Measurements from ENCODE around the gene SIX5.
A peak's percentile ranks its signal among the peaks of the same experiment; 100 is the strongest.
"Not testable (repeated sequence)": the region's sequence is repeated elsewhere in the genome, so short reads cannot be mapped to it uniquely, and the experiment has no call there.

SIX5 gene

DNA sequence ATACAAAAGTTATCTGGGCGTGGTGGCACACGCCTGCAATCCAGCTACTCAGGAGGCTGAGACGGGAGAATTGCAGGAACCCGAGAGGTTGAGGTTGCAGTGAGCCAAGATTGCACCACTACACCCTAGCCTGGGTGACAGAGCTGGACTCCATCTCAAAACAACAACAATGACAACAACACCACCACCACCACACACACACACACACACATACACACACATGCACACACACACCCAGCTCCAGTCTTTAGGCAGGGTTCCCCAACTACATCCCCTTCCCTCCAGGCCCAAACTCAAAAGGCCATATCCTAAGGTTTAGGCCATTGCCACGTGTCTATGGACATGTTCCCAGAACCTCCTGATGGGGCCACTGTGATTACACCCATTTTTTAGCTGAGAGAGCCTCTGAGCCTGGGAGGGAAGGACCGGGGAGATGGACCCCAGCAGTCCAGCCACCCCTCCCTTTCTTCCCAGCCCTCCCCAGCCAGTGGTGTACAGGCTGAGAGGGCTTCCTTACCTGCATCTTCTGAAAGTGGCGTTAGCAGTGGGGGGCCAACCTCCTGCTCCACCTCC lies 32.6 kb upstream of the SIX5 start:
- Mint-ChIP-seq H3K9me3 (no peaks in the 10 kb centered on the region), H3K27ac (no peak overlapping the region), H3K4me3 (no peak overlapping the region), H3K27me3 (peaks cover 14% of the 10 kb centered on the region), H3K36me3 (no peaks in the 10 kb centered on the region), H3K4me1 (peaks cover 10% of the 10 kb centered on the region)
- DNase-seq (ENCODE audit: low spot score in 2 of 2) (no peak), ATAC-seq (ENCODE audit: low read depth) (no peak)

DNA sequence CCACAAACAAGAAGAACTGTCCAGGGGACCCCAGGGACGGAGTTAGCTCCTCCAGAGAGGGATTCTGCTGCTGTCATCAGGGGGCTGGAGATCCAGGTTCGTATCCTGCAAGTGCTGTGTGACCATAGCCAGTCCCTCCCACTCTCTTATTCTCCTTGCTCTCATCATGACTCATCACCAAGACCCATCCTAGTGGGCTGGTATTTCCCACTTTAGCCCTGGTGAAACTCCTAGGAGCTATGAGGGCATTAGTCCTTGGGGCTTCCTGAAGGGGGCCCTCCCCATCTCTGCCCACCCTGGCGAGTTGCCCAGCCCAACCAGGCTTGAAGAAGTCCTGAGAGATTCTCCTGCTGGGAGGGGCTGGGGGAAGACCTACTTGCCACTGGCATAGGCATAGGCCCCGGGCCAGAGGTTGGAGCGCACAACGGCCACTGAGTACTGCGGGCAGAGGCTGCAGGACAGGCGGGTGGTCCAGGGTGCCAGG lies 31.1 kb upstream of the SIX5 start:
- Mint-ChIP-seq H3K4me1 (peaks cover 6% of the 10 kb centered on the region), H3K27me3 (peaks cover 12% of the 10 kb centered on the region), H3K36me3 (no peaks in the 10 kb centered on the region), H3K4me3 (no peak overlapping the region), H3K9me3 (no peaks in the 10 kb centered on the region), H3K27ac (no peak overlapping the region)
- ATAC-seq (ENCODE audit: low read depth) = no peak
- DNase-seq (ENCODE audit: low spot score in 2 of 2) = no peak

DNA sequence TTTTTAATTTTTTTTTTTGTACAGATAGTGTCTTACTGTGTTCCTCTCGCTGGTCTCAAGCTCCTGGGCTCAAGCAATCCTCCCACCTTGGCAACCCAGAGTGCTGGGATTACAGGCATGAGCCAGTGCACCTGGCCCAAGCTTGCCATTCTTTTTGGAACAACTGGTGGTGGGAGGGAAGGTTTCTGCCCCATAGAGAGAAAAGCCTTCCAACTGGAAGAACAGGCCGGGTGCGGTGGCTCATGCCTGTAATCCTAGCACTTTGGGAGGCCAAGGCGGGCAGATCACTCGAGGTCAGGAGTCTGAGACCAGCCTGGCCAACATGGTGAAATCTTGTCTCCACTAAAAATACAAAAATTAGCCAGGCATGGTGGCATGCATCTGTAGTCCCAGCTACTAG lies 30.5 kb upstream of the SIX5 start:
- H3K36me3 Mint-ChIP-seq; H3K9me3 Mint-ChIP-seq; DNase-seq (ENCODE audit: low spot score in 2 of 2); H3K27ac Mint-ChIP-seq; ATAC-seq (ENCODE audit: low read depth); H3K4me3 Mint-ChIP-seq; H3K4me1 Mint-ChIP-seq: not testable (repeated sequence)
- peaks cover 12% of the 10 kb centered on the region for H3K27me3 Mint-ChIP-seq

DNA sequence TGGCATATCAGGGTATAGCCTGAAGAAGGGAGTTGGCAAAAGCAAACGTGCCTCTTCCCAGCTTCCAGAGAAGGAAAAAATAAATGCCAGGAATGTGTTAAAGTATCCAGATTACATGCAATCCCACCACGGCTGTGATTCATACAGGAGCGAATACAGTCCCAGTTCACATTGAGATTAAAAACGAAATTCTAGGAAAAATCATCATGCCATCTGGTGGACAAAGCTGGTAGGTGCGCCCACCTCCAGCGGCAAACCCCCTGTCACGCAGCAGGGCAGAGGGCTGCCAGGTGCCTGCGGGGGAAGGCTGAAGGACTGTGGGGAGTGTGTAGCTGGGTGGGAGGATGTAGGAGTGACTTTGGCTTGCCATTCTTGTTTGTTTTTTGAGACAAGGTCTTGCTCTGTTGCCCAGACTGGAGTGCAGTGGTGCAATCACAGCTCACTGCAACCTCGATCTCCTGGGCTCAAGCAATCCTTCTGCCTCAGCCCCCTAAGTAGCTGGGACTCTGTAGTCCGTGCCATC lies 30.0 kb upstream of the SIX5 start:
- DNase-seq (ENCODE audit: low spot score in 2 of 2) (peak; percentile 54 to 68), ATAC-seq (ENCODE audit: low read depth) (peak; percentile 98)
- Mint-ChIP-seq H3K9me3 (no peaks in the 10 kb centered on the region), H3K27me3 (peaks cover 12% of the 10 kb centered on the region), H3K4me1 (peaks cover 6% of the 10 kb centered on the region), H3K4me3 (no peak overlapping the region), H3K36me3 (no peaks in the 10 kb centered on the region), H3K27ac (no peak overlapping the region)

DNA sequence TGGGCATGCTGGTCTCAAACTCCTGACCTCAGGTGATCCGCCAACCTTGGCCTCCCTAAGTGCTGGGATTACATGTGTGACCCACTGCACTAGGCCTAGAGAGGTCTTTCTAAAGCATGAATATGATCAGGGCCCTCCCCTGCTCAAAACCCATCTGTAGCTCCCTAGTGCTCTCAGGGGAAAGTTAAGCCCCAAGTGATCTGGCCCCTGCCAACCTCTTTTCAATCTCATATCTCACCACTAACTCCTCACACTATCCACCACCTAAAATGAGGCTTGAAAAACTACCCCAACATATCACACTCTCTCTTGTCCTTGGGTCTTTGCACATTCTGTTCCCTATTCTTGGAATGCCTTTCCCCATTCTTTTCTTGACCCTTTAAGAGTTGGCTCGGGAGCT lies 25.6 kb upstream of the SIX5 start:
- H3K36me3 Mint-ChIP-seq = peaks cover under 1% of the 10 kb centered on the region
- no peak overlapping the region for H3K4me3 Mint-ChIP-seq
- H3K4me1 Mint-ChIP-seq = peaks cover 32% of the 10 kb centered on the region
- H3K9me3 Mint-ChIP-seq = no peaks in the 10 kb centered on the region
- no peak for DNase-seq (ENCODE audit: low spot score in 2 of 2)
- peaks cover 6% of the 10 kb centered on the region for H3K27me3 Mint-ChIP-seq
- ATAC-seq (ENCODE audit: low read depth) = no peak
- peak overlapping the region; percentile 91 for H3K27ac Mint-ChIP-seq

DNA sequence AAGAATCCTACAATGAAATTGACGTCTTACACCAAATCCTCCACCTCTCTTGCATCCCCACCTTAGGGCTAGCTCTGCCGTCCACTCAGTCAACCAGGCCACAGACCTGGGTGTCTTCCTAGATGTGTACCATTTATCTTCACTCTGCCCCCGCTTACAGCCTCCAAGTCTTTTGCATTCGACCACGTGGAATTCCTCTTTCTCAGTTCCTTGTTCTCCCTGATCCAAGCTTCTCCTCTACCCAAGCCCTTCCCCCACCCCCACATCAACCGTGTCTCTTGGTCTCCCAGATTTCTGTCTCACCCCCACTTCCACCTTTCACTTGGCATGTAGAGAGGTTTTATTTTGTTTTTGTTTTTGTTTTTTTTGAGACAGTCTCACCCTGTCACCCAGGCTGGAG lies 24.8 kb upstream of the SIX5 start:
- Mint-ChIP-seq H3K9me3 (no peaks in the 10 kb centered on the region), H3K36me3 (peaks cover 8% of the 10 kb centered on the region), H3K27ac (peak overlapping the region; percentile 91), H3K4me1 (peaks cover 28% of the 10 kb centered on the region), H3K27me3 (peaks cover 5% of the 10 kb centered on the region), H3K4me3 (no peak overlapping the region)
- no peak for ATAC-seq (ENCODE audit: low read depth)
- DNase-seq (ENCODE audit: low spot score in 2 of 2) = no peak

DNA sequence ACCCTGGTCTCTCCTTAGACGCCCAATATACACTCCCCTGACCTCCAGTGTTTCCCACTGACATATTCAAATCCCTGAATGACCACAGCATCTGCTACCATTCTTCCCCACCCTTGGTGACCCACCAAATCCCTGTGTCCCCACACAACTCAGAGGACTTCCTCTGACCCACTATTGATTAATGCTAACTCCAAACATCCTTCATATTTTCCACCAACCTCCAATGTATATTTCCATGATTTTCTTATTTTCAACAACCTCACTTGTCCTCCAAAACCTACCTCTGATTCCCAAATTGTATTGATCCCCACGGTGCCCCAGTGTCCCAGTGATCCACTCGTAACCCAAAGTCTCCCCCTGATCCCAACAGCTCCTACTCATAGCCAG lies 24.1 kb upstream of the SIX5 start:
- peaks cover 26% of the 10 kb centered on the region for H3K4me1 Mint-ChIP-seq
- peak overlapping the region; percentile 78 for H3K4me3 Mint-ChIP-seq
- DNase-seq (ENCODE audit: low spot score in 2 of 2) (no peak), ATAC-seq (ENCODE audit: low read depth) (no peak)
- peaks cover 3% of the 10 kb centered on the region for H3K27me3 Mint-ChIP-seq
- peaks cover 12% of the 10 kb centered on the region for H3K36me3 Mint-ChIP-seq
- peak overlapping the region; percentile 91 for H3K27ac Mint-ChIP-seq
- H3K9me3 Mint-ChIP-seq = no peaks in the 10 kb centered on the region

DNA sequence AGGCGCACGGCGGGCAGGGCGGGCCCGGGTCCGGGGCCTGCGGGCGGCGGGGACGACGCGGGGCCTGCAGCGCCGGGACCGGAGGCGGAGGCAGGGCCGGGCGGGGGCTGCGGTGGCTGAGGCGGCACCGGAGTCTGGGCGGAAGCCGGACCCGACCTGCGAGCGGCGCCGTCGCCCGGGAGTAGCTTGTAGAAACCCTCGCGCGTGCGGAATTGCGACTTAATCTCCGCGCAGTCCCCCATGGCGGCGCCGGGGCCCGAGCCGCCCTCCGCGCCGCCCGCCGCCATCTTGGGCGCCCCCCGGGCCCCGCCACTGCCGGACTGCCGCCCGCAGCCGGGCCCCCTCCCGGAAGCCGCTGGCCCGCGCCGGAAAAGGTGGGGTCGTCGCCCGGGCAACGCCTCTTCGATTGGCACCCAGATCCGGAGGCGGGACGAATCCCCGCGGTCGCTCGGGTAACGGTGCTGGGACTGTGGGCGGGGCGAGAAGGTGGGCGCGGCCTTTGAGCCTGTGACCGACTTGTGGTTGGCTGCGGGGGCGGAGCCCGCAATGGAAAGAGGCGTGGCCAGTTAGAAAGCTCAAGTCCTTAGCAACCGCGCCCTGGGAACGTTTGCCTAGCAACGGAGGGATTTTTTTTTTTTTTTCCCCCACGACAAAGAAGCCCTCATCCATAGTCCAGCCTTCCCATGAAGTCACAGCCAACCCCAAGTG lies 23.6 kb upstream of the SIX5 start, which contains the start of gene DMWD:
TSS of gene DMWD (minus strand) at position 376 of the 708 bp plus-strand sequence. CDS start at position 287, 89 bp downstream.
- Mint-ChIP-seq H3K9me3 (no peaks in the 10 kb centered on the region), H3K4me1 (peaks cover 28% of the 10 kb centered on the region)

DNA sequence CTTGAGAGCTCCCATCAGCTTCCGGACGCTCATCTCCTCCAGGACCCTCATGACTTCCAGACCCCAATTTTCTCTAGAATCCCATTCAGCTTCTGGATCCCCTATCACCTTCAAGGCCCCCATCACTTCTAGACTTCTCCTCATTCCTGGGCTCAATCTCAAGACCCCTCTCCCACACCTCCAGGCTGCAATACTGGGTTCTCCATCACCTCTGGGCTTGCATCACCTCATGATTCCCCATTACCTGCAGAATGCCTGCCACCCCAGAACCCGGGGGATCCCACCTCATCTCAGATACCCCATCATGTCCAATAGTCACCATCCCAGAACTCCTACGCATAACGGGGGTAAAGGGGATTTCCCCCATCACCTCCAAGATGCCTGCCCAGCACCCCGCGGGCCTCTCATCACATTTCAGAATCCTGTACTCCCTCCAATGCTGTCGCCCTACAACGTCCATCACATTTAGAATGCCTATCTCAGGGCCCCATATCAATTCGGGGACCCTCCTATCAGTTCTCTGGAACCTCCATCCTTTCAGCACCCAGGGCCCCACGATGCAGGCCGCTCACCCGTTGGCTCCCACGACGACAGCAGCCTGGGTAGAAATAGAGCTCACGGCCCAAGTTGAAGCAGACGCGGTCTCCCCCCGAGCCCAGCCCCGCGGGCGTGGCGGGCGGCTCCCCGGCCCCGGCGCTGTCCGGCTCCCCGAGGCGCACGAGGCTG lies 22.9 kb upstream of the SIX5 start:
- Mint-ChIP-seq H3K27ac (peak overlapping the region; percentile 37), H3K4me3 (peak overlapping the region; percentile 93), H3K4me1 (peaks cover 28% of the 10 kb centered on the region), H3K36me3 (peaks cover 19% of the 10 kb centered on the region), H3K9me3 (no peaks in the 10 kb centered on the region), H3K27me3 (no peaks in the 10 kb centered on the region)
- no peak for ATAC-seq (ENCODE audit: low read depth)
- DNase-seq (ENCODE audit: low spot score in 2 of 2) = no peak

More for the DNA sequence above, 23.6 kb upstream of the SIX5 start, which contains the start of gene DMWD:
- peak within 1 kb of the TSS; percentile 93 for H3K4me3 Mint-ChIP-seq
- DNase-seq (ENCODE audit: low spot score in 2 of 2) (peak; percentile 99), ATAC-seq (ENCODE audit: low read depth) (peak; percentile 95)
- peak within 1 kb of the TSS; percentile 91 for H3K27ac Mint-ChIP-seq
- H3K36me3 Mint-ChIP-seq = peaks cover 15% of the 10 kb centered on the region
- H3K27me3 Mint-ChIP-seq = peaks cover under 1% of the 10 kb centered on the region

DNA sequence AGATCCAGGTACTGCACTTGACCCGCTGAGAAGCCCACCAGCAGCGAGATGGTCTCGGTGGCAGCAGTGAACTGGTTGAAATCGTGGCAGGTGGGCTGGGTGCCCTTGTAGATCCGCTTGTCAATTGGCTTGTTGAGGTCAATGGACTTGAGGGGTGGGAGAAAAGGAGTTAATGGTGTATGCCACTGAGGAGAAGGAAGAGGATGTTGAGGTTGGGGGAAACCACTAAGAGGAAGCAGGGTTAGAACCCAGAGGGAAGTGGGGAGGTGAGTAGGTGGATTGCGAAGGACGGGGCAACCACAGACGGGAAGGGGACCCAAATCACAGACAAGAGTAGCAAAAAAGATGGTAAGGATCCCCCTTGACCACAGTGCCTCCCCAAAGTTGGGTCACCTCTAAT lies 21.9 kb upstream of the SIX5 start:
- H3K4me3 Mint-ChIP-seq = peak overlapping the region; percentile 93
- H3K27ac Mint-ChIP-seq = peak overlapping the region; percentile 37
- peaks cover 28% of the 10 kb centered on the region for H3K4me1 Mint-ChIP-seq
- H3K27me3 Mint-ChIP-seq = no peaks in the 10 kb centered on the region
- ATAC-seq (ENCODE audit: low read depth) = no peak
- DNase-seq (ENCODE audit: low spot score in 2 of 2) = no peak
- peaks cover 25% of the 10 kb centered on the region for H3K36me3 Mint-ChIP-seq
- H3K9me3 Mint-ChIP-seq = no peaks in the 10 kb centered on the region

DNA sequence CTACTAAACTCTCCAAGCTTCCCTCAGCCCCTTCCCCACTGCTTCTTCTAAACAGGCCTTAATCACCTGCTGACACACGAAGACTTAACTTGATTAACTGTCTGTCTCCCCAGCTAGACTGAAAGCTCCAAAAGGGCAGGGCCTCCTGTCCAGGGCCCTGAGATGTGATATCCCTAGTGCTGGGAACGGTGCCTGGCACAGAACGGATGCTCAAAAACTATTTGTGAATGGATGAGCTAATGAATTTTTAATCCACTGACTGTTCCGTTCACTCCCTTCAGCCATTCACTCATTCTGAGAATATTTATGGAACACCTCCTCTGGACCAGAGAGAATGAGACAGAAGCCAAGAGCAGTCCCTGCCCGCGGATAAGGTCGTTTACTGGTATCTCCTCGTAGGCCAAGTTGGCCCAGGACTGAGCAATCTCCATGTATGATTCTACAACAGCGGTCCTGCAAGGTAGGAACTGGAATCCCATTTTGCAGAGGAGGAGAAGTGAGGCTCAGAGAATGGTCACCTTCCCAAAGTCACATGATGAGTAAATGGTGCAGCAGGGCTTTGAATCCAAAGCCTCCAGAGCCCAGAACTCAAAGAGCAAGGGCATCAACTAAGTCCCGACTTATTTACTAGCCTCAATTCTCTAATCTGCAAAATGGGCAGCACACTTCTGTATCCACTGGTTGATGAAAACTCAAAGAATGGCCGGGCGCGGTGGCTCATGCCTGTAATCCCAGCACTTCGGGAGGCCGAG lies 20.2 kb upstream of the SIX5 start:
- DNase-seq (ENCODE audit: low spot score in 2 of 2) (no peak), ATAC-seq (ENCODE audit: low read depth) (no peak)
- no peak overlapping the region for H3K4me3 Mint-ChIP-seq
- no peak overlapping the region for H3K27ac Mint-ChIP-seq
- H3K9me3 Mint-ChIP-seq = no peaks in the 10 kb centered on the region
- no peaks in the 10 kb centered on the region for H3K27me3 Mint-ChIP-seq
- H3K4me1 Mint-ChIP-seq = peaks cover 28% of the 10 kb centered on the region
- peaks cover 25% of the 10 kb centered on the region for H3K36me3 Mint-ChIP-seq

DNA sequence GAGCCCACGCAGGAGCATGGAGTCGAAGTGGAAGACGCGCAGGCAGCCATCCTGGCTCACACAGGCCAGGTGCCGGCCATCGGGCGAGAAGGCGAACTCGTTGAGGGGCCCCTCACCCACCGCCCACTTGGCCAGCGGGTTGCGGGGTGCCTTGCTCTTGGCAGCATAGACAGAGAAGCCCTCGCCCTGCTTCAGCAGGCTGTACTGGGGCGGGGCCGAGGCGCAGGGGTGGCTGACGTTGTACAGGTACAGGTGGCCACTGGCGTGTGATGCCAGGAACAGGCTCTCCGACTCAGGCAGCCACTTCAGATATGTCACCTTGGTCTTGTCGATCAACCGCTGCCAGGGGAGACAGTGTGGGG lies 17.5 kb upstream of the SIX5 start:
- Mint-ChIP-seq H3K9me3 (no peaks in the 10 kb centered on the region), H3K36me3 (peaks cover 25% of the 10 kb centered on the region), H3K27me3 (no peaks in the 10 kb centered on the region), H3K4me1 (peaks cover 11% of the 10 kb centered on the region), H3K27ac (no peak overlapping the region), H3K4me3 (no peak overlapping the region)
- ATAC-seq (ENCODE audit: low read depth) (no peak), DNase-seq (ENCODE audit: low spot score in 2 of 2) (no peak)

DNA sequence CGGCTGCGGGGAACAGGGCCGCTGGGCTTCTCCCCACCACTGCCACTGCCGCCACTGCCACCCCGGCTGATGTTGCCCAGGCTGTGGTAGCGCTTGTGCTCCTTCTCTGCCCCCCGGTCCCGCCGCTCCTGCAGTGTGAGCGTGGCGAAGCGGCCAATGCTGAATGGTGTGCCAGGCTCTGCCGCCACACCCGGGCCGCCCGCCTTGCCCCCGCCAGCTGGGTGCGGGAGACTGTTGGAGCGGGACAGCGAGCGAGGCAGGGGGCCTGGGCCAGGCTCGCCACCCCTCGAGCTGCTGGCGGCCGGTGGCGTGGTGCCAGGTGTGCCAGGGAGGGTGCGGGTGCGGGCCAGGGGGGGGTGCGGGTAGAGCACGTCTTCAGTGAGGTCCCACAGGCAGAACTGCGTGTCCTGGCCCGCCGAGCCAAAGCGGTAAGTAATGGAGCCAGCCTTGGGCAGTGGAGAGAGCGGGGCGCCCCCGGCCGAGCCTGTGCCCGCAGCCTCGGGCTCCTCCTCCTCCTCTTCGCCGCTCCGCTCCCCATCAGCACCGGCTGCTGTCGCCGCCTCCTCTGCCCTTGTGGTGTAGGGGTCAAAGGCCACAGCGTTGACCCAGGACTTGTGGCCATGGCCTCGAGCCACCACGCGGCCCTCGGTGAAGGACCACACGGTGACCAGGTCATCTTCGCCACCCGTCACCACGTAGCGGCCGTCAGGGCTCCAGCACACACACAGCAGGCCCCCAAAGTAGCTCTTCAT lies 16.9 kb upstream of the SIX5 start:
- ATAC-seq (ENCODE audit: low read depth) (no peak), DNase-seq (ENCODE audit: low spot score in 2 of 2) (no peak)
- Mint-ChIP-seq H3K9me3 (no peaks in the 10 kb centered on the region), H3K36me3 (peaks cover 25% of the 10 kb centered on the region), H3K27me3 (peaks cover 2% of the 10 kb centered on the region), H3K27ac (no peak overlapping the region), H3K4me3 (no peak overlapping the region), H3K4me1 (peaks cover 8% of the 10 kb centered on the region)

Measured in memory B cell (primary cell).